Retinal pigment epithelial cell (primary cell): Measurements from ENCODE around the gene TRPC4AP.

Experiments
- DNase-seq: peaks from one replicate; pipeline ENCODE4 v3.0.0-alpha.2; 2010; ENCODE audit warnings: low read depth
- H3K4me3 ChIP-seq: 2 replicates; pipeline ENCODE4 v1.5.1; 2011; ENCODE audit warnings: mild to moderate bottlenecking, low read length, control low read depth, moderate library complexity
- CTCF ChIP-seq: conservative IDR thresholded peaks from 2 replicates; pipeline ENCODE4 v1.5.1; 2011; ENCODE audit warnings: low read depth, low read length, control low read depth, inconsistent platforms

The TRPC4AP gene

GRCh38 chr20:34987288-34988190 lies 105.1 kb downstream of the TRPC4AP start:
- H3K4me3 ChIP-seq = no peak overlapping the region
- no peak for TF ChIP-seq CTCF
- no peak for DNase-seq

- TF ChIP-seq CTCF = no peak
- no peak for DNase-seq
- H3K4me3 ChIP-seq = no peak overlapping the region
Measured at GRCh38 chr20:34986311-34987287, 106.0 kb downstream of the TRPC4AP start.

- H3K4me3 ChIP-seq = no peak overlapping the region
Measured at GRCh38 chr20:34985461-34986310, 106.9 kb downstream of the TRPC4AP start.

GRCh38 chr20:34984756-34985261 lies 107.8 kb downstream of the TRPC4AP start:
- no peak for DNase-seq
- no peak for TF ChIP-seq CTCF

More at GRCh38 chr20:34985461-34986310, 106.9 kb downstream of the TRPC4AP start:
- TF ChIP-seq CTCF = no peak
- DNase-seq = no peak

GRCh38 chr20:34983995-34984735 lies 108.4 kb downstream of the TRPC4AP start:
- no peak for DNase-seq
- TF ChIP-seq CTCF = no peak
- no peak overlapping the region for H3K4me3 ChIP-seq

More at GRCh38 chr20:34984756-34985261, 107.8 kb downstream of the TRPC4AP start:
- H3K4me3 ChIP-seq = no peak overlapping the region
